ENCODE measurements around the gene BBS9.

Gene BBS9

DNA sequence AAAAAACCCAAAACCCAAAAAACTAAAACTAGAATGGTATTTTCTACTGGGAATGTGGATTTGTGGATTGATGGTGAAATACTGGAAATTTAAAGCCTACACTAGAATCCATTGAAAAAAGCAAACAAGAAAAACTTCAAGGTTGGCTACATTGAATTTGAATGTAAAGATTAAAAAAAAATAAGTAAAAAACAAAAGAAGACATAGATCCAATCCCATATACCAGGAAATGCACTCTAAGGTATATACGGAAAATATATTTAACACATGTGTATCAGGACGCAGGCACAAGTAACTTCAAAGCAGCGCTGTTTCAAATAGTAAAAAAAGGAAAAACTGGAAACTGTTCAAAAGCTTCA is 754 bp upstream of the BBS9 start:
- no peak for DNase-seq

DNA sequence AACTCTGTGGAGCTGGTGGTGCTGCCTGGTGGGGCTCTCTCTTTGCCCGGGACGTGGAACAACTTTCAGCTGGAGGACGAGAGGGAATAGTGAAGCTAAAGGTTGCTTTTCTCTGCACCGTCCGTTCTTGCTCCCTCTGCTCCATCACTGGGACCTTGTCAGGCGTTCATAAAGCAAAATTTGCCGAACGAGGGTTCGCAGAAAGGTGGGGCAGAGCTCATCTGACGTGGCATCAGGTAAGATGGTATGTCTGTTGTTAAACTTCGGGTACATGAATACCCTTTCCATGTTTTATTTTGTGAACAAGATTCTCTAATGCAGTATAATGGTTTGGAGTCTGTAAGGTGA is 416 bp downstream of the BBS9 start:
- DNase-seq = no peak

DNA sequence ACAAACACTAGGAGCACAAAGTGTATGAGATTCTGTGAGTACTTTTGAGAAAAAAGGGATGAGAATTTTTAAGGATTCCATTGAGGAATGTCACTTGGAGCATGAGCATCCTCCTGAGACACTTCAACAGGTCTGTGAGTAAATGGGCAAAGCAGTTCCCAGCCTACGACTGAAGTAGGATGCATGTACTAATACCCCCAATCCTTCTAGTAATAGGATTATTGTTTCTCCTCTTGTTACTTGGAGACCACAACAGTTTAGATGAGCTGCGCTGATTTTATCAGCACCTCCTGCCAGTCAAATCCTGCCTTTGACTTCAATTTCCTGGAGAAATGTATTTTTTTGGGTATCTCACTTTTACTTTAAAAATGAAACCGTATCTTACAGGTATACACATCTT is 820 bp downstream of the BBS9 start:
- peak; percentile 0 for DNase-seq

DNA sequence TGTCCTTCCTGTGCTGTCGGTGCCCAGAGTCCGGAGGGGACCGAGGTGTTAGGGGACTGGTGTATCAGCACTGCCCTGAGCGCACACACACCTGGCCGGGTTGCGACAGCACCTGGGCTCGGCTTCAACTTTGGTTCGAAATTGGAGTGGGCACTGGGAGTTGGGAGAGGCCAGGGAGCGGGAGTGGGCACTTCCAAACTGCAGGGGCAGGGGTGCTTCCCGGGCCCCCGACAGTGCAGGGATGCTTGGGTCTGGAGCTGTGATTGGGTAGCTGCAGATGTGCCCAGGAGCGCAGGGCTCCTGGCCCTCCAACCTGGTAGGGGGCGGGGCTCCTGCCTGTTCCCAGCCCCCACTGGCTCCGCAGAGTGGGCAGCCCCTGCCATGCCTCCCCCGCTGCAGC is 7.7 kb downstream of the BBS9 start:
- DNase-seq = no peak

DNA sequence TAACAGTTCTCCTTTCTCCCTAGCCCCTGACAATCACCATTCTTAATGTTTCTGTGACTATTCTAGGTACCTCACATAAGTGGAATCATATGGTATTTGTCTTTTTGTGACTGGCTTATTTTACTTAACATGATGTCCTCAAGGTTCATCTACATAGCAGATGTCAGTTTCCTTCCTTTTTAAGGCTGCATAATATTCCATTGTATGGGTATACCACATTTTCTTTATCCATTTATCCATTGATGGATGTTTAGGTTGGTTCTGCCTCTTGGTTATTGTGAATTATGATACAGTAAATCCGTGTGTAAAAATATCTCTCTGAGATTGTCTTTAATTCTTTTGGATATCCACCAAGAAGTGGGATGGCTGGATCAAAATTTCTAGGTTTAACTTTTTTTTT is 13.2 kb downstream of the BBS9 start:
- no peak for DNase-seq

DNA sequence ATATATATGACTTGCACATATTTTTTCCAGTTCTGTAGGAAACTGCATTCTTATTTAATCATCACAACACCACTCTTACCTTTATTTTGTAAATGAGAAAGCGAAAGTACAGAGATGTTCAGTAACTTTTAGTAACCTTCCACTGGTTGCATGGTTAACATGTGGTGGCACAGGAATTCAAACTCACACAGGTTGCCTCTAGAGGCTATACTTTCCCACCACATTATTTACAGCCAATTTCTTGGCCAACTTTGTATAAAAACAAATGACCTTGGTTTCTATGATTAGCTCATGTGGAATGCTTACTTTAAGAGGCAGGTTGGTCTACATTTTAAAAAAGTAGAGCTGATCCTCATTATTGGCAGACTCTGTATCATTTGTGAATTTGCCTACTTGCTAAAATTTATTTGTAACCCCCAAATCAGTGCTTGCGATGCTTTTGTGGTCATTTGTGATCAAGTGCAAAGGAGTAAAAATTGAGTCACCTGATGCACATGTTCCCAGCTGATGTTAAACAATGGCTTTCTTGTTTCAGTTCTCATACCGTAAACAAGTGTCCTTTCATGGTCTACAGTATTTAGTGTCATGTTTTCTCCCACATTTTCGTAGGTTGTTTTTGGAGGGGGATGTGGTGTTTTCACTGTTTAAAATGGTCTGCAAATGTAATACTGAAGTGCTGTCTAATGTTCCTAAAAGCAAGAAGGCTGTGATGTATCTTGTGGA is 14.8 kb downstream of the BBS9 start:
- DNase-seq = no peak

DNA sequence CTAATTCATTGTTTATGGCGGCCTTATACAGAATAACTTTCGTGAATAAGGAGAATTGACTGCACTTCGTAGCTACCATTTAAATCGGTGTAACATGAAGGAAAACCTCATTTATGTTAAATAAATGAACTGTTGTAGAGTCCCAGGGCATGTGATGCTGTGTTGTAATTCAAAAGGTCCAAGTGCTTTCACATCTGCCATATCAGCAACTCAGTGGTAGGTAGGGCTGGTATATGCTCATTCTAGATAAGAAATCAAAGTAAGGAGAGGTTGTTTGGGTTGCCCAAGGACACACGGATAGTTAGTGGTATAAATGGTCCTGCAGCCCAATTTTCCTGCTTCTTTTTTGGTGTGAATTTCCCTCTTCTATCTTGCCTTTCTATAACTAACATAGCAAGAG is 15.8 kb downstream of the BBS9 start:
- no peak for DNase-seq

DNA sequence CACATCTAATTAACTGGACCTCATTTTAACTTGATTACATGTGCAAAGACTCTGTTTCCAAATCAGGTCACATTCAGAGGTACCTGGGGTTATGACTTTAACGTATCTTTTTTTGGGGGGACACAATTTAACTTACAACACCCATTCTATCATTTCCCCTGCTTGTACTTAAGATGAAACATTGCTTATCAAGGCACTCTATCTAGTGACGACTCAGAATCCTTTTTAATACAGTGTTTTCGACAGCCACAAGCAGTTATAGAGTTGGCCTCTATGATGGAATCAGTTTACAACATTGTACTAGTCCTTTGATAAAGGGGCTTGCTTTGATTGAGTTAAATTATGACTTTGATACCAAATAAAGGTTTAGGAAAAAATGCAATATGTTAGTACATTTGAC is 22.7 kb downstream of the BBS9 start:
- DNase-seq = no peak

DNA sequence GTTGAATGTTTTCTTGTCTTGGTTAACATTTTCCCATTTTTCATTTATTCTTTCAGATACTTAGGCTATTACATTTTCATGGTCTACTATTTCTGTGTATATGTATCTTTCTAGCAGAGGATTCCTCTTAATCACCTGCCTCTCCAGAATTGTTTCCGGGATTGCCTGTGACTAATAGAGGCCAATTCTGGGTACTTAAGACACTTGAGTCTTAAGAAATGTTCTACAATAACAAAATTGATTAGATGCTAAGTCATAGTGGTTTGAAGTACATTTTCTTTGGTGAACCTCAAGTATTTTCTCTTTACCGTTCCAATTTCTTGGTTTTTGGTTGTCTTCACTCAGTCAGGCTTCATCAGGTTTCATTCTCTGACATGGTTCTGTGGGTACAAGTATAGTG is 26.4 kb downstream of the BBS9 start:
- peak; percentile 60 for DNase-seq

DNA sequence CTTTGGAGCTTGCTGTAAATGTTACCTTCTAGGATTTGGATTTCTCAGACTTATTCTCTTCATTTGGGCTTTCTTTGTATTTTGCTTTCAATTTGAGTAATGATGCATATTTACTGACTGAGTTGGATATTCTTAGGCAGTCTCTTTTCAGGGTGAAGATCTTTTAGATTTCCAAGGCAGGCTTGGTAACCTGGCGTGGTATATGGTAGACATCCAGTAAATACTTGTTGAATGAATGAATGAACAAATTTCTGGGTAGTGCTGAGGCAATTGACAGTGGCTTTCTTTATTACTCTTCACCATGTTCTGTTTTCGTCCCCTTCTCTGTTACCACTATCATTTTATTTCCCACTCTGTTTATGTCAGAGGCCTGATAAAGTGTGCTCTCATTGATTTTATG is 27.1 kb downstream of the BBS9 start:
- DNase-seq = no peak

DNA sequence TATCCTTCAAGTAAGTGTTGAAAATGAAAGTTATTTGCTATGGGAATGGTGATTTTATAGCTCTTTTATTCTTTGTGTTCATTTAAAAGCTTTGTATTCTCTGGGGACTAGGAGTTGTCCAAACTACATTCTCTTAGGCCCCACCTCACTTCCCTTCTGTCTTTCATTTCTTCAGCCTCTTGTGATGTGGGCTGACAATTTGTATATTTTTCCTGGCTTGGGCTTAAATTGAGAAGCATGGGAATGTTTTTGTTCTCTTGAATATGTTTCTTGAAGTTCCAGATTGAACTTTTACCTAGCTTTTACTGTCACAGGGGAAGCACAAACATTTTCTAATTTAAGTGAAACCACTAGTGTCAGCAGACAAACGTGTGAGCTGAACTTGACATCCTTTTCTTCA is 27.9 kb downstream of the BBS9 start:
- DNase-seq = no peak

DNA sequence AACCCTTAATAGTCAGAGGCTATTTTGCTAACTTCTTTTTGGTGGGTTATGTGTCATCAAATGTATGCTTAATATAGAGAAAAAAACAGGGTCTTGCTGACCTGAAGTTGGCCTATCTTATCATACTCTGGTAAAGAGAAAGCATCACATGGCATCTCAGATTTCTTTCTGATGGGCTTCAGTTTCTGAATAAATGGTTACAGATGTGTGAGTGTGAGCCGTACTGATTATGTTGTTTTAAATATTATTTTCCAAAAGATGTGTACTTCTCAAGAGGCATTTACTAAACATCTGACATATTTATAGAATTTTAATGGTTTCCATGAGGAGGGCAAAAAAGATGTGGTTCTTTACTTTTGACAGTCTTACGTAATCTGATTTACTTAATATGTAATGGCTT is 28.4 kb downstream of the BBS9 start:
- no peak for DNase-seq

DNA sequence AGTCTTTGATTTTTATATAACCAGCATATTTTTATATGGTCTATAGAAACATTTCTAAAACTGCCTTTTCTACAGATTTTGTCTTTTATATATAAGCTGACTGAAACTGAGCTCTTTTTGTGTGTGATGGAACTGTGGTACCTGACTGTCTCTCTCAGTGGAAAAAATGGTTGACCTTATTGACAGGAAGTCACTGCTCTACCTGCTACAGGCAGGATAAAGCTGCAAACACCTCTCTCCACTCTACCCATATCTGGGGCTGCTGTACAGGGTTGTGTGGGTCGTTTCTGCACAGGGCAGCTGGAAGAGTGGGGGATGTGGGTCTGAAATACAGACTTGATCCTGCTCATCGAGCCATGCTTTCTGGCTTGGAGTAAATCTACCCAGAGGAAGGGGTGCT is 48.5 kb downstream of the BBS9 start:
- DNase-seq = no peak

DNA sequence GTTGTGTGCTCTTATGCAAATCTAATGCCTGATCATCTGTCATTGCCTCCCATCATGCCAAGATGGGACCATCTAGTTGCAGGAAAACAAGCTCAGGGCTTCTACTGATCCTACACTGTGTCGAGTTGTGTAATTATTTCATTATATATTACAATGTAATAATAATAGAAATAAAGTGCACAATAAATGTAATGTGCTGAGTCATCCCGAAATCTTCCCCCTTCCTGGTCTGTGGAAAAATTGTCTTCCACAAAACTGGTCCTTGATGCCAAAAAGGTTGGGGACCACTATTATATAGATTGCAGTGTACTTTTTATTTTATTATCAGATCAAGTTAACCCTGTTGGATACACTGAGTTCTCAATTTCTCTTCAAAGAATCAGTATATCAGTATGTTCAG is 50.2 kb downstream of the BBS9 start:
- no peak for DNase-seq

DNA sequence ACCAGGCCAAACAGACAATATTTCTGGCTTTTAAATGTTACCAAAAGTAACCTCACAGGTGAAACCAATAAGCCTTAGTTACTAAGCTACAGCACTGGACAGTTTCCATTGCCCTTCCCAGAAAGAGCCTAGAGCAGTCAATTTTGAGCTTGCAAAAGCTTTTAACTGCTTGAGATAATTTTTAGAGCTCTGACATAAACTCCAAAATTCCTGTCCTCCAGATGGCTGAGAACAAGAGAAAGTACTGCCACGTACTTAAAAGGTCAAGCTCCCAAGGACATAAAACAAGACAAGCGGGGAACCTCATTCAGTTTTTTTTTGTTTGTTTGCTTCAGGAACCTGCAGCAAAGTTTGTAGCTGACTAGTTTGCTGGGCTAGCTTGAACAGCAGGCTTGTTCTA is 54.1 kb downstream of the BBS9 start:
- DNase-seq = no peak

DNA sequence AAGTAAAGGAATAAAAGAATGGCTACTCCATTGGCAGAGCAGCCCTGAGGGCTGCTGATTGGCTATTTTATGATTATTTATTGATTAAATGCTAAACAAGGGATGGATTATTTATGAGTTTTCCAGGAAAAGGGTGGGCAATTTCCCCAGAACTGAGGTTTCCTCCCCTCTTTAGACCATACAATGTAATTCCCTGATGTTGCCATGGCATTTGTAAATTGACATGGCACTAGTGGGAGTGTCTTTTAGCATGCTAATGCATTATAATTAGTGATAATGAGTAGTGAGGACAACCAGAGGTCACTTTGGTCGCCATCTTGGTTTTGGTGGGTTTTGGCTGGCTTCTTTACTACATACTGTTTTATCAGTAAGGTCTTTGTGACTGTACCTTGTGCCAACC is 55.5 kb downstream of the BBS9 start:
- DNase-seq = no peak

DNA sequence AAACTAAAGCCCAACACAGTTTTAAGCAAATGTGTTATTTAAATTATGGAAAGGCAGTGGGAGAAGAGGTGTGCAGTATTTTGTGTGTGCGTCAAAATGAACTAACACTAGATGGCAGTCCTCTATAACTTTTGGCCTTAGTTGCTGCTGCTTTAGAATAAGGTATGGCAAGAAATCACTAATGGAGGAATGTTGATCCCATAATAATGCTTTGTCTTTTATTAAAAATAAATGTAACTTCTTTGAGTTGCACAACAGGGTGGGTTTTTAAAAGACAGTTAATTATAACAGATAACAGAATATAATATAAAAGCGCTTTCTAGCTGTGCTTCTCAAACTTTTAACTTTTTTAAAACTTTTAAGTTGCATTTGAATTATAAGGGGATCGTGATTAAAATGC is 56.4 kb downstream of the BBS9 start:
- DNase-seq = peak; percentile 60

DNA sequence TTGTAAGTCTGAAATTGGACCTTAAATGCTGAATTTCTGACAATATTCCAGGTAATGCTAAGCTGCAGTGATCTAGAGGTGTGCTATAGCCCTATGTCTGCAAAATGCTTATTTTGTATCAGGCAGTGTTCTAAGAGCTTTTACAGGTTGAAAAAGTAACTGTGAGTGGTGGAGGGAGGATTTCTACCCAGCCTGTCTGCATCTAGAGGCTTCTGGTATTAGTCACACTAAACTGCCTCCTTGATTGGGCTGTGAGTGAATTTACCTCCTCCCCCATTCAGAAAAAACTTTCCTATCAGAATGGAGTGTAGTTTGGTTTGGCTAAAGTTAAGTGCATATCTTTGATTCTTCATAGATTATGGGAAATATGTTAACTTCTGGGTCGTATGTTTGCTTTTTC is 56.8 kb downstream of the BBS9 start:
- peak; percentile 22 for DNase-seq

DNA sequence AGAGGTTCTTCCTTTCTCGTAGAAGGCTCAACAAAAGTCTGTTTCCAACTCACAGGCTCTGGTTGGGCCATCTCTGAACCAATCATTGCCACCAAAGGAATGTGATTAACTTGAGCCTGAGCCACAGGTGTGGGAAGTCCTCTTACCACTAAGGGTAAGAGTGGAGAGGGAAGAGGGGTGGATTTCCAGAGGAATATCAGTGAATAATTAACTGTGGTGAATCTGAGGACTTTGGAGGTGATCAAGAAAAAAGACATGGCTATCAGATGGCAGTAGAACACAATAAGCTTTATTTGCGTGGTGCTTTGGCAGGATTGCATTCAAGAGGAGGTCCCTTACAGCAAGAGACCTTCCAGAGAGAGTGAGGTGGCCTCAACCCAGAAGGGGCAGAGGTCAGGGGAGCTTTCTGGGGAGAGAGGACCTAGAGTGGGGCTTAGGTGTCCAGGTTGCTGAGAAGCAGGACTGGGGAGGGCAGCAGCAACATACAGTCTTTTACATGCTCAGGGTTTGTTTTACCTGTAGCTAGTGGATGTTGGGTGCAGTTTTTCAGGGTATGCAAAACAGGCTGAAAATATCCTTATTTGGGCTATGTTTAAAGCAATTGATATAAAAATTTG is 61.4 kb downstream of the BBS9 start:
- DNase-seq = no peak

DNA sequence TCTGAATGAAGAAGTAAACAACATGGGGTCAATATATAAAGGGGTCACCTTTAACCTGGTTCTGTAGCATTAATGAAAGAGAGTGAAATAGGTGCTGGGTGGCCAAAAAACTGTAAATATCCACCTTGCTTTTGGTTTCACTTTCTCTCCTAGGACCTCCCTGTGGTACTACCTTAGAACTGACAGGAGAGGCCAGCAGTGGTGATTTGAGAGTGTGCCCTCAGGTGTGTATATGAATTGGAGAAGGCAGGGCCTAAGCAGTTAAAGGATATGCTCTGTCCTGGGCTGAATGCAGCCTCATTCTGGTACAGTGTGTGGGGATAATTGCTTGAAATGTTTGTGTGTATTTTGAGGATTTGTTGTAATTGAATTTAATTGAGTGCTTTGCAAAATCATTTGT is 62.0 kb downstream of the BBS9 start:
- no peak for DNase-seq

DNA sequence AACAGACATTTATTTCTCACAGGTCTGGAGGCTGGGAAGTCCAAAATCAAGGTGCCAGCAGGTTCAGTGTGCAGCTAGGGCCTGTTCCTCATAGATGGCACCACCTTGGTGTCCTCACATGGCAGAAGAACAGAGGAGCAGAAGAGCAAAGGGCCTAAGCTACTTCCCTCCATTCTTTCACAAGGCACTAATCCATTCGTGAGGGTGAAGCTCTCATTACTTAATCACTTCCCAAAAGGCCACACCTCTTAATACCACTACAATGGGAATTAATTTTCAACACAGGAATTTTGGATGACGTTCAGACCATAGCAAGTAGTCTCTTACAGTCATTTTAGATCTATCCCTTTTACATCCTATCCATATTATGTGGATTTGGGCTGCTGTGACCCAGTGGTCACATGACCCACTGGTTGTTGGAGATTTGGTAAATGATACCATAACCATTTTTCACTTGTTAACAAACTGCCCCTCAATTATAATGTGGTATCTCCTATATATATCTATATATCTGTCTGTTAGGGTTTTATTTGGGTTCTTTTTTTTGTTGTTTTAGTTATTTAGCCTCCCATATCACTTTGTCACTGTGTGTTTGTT is 63.4 kb downstream of the BBS9 start:
- no peak for DNase-seq

DNA sequence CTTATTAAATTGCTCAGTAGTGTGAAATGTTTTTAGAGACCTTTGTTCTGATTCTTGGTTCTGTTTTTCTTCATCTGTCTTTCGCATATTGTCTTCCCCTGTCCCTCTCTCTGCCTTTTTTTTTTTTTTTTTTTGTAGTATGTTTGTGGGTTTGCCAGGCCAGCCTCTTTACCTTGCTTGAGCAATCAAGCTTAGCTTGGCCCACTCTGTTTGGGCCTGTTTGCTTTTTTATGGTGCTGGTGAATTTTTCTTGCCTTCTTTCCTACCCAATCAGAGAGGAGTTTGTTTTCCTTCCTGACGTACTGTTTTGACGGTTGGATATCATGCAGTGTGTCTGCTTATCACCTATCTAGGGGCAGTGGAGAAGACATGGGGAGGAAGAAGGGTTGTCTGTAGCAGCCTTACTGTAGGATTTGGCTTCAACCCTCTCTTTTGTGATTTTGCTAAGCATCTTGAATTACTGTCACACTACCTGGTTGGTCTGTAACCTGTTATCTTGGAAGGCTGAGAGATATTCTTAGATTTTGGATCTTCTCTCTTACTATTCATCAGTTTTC is 64.0 kb downstream of the BBS9 start:
- no peak for DNase-seq

DNA sequence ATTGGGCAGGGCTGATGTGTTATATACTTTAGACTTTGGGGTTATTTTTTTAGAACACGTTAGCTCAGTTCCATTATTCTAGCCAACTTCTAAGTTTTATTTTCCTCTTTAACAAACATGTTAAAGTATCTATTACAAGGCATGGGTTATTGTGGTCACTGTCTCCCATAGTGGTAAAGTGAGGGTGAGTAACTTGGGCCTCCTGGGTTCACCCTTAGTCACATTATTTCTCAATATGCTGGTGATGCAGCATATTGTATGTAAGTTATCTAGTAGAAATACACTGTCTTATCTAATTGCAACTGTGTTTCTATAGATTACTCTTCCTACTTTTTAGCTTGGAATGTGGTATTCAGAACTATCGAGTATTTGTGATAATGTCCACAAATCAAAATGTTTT is 65.9 kb downstream of the BBS9 start:
- DNase-seq = peak; percentile 94

DNA sequence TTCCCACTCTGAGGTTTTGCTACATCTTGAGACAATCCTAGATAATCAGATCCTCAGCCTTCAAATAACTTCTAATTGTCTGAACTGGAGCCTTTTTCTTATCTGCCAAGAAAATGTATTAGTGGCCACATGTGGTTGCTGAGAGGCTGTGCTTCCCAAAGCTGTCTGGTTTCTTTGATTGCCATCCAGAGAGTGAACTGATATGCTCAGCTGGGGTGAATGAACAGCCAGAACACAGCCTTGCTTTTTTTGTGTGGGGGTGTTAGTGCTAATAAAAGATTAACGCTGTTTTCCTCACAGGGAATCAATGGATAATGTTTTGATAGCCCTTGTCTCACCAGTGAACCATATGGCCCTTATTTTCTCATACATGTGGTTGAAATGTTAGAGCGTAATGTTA is 66.9 kb downstream of the BBS9 start:
- no peak for DNase-seq

DNA sequence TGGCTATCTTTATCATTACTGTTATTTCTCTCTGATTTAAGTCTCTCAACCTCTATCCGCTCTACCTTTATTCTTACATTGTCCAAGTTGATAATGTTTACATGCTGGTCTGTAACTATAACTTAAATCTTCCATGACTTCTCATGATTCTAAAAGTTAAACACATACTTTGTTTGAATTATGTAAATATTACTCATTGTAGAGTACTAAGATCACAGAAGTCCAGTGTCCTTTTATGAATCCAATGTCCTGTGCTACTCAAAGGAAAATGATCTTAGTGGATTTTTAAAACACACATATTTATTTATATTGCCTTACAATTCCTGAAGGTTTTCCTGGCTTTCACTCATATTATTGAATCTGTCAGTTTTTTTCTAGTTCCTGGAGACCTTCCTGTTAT is 70.9 kb downstream of the BBS9 start:
- no peak for DNase-seq

All from HCEC 1CT (cell line).